ENCODE measurements around the gene NKAIN4.
A peak's percentile ranks its signal among the peaks of the same experiment; 100 is the strongest.

Gene NKAIN4

DNA sequence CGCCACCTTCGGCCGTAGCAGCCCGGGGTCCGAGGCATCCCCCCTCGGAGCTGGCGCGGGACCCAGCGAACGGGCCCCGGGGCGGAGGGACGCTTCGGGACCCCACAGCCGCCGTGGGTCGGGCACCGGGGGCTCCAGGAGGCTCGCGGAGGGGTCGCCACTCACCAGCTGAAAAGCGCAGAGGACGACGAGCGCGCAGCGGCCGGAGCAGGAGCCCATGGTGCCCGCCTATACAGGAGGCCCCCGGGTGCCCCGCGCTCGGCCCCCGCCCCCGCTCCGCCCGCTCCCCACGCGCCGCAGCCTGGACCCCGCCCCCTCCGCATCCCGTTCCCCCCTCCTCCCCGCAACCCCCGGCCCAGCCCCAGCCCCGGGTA, at the start of gene NKAIN4:
NKAIN4 (minus strand) TSS at position 232 of the 374 bp plus-strand sequence; CDS start at position 219, 13 bp downstream.
- no peak for DNase-seq (ENCODE audit: low read depth in 3 of 3)

DNA sequence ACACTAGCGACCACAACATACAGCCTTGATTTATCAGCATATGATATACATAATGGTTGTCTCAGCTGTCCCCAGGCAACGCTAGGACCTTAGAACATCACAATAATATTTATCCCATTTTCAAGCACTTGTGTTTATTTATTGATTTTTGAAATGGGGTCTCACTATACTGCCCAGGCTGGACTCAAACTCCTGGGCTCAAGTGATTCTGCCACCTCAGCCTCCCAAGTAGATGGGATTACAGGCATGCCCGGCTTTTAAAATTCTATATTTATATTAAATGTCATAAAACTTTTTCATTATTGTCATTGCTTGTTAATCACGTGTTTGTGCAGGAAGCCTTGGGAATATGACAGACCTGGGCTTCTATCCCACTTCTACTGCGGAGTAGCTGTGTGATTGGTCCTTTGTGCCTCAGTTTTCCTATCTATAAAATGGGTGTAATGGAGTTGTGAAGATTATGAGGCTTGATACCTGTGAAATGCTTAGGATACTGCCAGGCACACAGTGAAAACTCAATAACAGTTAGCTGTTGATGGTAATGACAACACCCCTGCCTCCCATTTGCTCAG, 48.9 kb upstream of the NKAIN4 start:
- DNase-seq (ENCODE audit: low read depth in 3 of 3), result no peak

GRCh38 chr20:63301671-63302070, 47.4 kb upstream of the NKAIN4 start:
- no peak for DNase-seq (ENCODE audit: low read depth in 3 of 3)

DNA sequence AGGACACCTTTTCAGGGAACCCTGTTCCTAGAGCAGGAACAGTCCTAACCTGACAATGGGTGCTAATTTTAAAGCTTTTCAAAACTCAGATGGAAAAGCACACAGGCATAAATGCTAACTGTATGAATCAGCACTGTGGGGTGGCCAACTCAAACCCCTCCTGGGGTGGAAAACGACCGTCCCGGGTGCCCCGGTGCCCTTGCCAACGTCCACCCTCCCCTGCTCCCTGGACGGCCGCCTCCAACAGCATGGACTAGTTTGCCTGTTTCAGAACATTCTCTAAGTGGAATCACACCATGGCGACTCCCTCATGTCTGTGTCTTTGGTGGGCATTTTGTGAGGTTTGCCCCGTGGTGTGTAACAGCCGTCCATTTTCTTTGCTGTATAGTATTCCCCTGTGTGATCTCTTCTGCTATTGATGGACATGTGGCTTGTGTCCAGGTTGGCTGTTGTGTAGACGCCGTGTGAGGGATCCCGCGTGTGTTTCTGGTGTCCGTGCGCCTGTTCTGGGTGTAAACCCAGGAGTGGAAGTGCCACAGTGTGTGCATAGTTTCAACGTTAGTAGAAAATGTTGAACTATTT, 44.6 kb upstream of the NKAIN4 start:
- DNase-seq (ENCODE audit: low read depth in 3 of 3), result no peak

GRCh38 chr20:63297796-63298572, 43.7 kb upstream of the NKAIN4 start:
- no peak for DNase-seq (ENCODE audit: low read depth in 3 of 3)

- no peak for DNase-seq (ENCODE audit: low read depth in 3 of 3)
Measured at GRCh38 chr20:63297371-63297781, 43.1 kb upstream of the NKAIN4 start.

DNA sequence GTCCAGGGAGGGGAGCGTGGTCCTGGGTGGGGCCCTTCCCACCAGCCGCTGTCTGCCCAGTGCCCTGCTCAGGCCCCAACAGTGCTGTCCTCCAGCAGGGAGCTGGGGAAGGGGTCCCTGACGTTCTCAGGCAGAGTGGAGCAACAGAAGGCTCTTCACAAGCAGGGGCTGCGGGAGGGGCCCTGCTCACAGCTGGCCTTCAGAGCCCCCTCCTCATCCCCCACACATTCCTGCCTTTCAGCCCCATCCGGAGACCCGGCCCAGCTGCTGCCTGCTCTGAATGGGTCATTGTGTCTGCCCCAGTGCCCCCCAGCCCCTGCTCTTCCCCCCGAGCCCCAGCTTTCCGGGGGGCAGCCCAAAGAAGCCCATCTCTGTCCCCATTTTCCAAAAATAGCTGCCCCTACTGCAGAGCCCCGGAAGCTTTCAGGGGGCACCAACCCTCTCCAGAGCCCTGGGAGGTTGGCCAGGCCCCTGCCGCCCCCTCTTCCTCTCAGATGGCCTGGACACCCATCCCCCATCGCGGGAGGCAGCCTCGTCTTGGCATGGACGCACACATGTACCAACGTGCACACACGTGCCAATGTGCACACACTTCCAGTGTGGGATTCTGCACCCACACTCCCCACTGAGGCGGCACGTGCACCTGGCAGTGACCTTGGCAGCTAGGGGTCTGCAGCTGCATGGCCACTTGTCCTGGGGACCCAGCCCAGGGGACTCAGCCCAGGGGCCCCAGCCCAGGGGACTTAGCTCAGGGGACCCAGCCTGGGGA, 42.5 kb upstream of the NKAIN4 start:
- DNase-seq (ENCODE audit: low read depth in 3 of 3), result no peak

GRCh38 chr20:63295846-63296245, 41.6 kb upstream of the NKAIN4 start:
- no peak for DNase-seq (ENCODE audit: low read depth in 3 of 3)

GRCh38 chr20:63295422-63295821, 41.2 kb upstream of the NKAIN4 start:
- DNase-seq (ENCODE audit: low read depth in 3 of 3), result no peak

DNA sequence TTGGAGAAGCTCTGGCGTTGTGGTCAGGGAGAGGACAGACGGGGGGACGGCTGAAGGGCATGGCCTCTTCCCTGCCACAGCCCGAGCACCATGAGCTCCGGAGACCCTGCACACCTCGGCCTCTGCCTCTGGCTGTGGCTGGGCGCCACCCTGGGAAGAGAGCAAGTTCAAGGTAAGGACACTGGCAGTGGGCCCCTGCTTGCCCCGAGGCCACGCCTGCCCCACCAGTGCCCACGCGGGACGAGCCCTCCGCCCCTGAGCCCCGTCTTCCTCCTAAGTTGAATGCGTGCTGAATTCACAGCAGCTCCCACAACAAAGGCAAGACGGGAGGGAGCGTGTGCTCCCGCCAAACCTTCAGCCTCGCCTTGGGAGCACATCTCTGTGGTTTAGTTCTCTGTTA, 40.8 kb upstream of the NKAIN4 start:
- DNase-seq (ENCODE audit: low read depth in 3 of 3), result no peak

DNA sequence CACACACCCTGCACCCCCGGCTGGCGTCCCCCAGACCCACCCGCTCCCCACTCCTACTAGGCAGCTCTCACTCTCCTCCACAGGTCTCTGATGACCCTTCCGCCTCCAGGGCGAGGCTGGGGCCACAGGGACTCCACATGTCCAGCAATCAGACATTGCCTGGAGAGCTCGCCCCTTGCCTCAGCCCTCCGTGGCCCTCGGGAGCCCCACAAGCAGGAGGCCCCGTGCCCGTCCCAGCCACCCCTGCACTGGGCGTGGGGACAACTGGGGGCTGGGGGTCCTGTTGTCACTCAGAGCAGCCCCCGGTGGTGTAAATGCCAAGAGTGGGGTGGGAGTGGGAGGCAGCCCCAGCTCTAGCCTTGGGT, 40.3 kb upstream of the NKAIN4 start:
- DNase-seq (ENCODE audit: low read depth in 3 of 3), result no peak

DNA sequence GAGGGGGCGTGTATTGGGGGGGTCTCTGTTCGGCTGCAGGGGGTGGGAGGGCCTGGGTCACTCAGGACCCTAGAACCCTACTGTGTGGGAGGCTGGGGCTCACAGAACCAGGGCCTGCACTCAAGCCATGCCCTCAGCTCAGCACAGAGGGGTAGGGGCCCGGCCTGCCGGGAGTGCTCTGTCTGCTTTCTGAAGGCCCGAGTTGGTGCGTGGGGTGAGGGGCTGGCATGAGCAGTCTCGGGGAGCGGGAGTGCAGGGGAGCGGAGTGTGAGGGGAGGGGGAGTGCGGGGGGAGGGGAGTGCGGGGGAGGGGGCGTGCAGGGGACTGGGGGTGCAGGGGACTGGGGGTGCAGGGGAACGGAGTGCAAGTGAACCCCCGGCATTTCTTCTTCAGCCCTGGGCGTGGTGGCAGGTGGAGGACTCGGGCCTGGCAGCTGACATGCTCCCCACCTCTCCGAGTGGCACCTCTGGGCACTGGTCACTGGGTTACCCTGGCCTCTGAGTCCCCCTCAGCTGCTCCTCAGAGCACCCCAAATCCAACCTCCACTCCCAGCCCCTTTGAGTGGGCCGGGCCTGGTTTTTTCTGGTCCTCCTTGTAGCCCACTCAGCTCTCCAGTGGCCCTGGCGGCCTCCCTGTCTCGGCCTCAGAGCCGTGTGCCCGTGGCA, 39.7 kb upstream of the NKAIN4 start:
- no peak for DNase-seq (ENCODE audit: low read depth in 3 of 3)

DNA sequence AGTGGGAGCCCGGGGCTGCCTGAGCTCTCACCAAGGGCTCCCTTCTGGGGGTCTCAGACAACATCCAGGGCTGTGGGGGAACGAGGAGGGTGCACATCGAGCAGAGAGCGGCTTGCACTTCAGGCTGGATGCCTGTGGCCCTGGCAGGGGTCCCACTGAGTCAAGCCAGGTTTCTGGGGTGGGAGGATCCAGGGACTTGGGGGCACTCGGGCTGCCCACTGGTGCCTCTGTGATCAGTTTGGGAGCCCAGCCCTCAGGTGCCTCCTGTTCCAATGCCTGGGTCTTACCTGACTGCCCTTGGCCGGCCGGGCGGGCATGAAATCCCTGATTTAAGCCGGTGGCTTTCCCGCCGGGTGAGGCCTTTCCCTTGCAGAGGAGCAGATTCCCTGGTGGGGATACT, 39.2 kb upstream of the NKAIN4 start:
- no peak for DNase-seq (ENCODE audit: low read depth in 3 of 3)

DNA sequence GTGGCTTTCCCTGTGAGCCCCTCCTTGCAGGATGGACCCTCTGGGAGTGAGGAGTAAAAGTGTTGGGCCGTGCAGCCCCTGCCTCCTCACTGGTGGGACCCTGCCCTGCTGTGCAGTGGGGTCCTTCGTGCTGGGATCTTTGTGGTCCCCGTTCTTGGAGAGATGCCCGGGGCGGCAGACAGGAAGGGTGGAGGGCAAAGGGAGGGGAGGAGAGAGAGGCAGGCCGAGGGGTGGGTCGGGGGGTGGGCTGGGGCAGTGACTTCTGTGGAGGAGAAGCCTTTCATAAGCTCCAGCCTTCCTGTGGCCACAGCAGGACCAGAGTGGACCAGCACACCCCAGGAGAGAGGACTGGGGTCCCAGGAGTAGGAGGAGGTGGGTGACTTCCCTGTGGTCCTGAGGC, 38.6 kb upstream of the NKAIN4 start, which contains the start of gene COL20A1:
COL20A1 (plus strand) TSS at position 283 of the 400 bp plus-strand sequence. CDS start 1,922 bp downstream, outside the sequence.
- DNase-seq (ENCODE audit: low read depth in 3 of 3), result no peak

- no peak for DNase-seq (ENCODE audit: low read depth in 3 of 3)
Measured at GRCh38 chr20:63292292-63292701, 38.0 kb upstream of the NKAIN4 start.

DNA sequence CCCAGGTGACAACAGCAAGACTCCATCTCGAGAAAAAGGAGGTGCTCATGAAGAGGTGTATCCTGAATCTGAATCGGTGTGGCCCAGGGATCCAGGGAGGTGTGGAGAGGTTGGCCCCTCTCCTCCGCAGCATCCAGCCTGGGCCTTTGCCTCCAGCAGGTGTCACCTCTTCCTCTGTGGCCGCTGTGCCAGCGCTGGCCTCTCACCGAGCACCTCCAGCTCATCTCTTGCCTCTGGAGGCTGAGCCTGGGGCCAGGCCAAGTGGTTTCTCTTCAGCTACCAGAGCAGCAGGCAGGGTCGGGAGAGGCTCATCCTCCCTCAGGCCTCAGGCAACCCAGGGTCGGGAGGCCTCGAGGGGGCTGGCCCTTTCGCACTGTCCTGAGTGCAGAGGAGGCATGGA, 37.5 kb upstream of the NKAIN4 start:
- DNase-seq (ENCODE audit: low read depth in 3 of 3), result no peak

DNA sequence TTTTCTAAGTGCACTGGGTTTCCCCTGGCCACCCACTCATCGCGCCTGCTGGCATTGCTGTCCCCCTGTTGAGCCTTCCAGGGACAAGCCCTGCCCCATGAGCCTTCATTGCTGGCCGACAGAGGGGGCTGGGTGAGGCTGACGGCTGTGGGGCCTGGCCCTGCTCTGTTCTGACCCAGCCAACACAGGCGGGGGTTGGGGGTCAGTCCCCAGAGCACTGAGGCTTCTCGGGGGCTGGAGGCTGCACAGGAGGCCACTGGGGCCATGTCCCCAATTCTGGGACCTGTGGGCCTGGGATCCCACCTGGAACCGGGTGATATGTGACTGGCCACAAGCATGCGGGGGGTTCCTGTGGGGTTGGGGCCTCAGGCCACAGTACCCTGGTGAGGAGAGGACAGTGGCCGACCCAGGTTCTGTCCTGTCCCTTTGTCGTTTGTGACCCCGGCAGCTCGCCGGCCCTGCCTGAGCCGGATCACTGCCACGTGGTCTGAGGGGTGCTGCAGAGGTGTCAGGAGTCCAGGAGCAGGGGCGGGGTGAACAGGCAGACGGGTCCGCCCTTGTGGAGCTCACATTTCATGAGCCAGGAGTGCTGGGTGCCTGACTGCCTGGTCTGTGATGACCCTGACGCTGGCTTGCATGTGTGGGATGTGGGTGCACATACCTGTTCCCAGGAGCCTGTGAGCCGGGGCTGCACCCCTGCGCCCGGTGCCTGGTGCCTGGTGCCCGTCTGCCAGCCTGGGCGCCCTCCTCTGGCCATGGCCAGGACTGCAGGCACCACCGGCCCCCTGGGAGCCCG, 36.6 kb upstream of the NKAIN4 start:
- DNase-seq (ENCODE audit: low read depth in 3 of 3), result peak; percentile 27 to 56 (median 28)

DNA sequence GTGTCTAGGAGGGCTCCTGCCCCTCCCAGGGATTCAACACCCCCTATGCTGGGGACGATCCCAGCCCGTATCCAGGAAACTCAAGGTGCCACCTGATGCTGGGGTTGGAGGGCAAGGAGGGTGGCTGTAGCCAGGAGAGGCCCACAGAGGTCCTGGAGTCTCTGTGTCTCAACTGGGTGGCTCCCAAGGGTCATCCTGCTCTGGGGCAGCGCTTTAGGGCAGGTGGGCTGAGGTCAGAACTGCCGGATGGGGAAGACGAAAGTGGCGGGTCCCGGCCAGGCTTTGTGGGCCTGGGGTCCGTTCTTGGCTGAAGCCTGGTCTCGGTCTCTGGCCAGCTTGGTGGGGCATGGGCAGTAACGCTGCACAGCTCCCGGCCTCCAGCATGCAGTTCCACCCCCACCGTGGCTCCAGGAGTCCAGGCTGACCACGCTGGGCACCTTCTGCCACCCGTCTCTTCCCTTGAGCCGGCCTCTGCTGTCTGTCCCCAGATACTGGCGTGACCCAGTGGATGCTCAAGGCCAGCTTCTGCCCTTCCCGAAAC, 35.9 kb upstream of the NKAIN4 start:
- DNase-seq (ENCODE audit: low read depth in 3 of 3), result no peak

DNA sequence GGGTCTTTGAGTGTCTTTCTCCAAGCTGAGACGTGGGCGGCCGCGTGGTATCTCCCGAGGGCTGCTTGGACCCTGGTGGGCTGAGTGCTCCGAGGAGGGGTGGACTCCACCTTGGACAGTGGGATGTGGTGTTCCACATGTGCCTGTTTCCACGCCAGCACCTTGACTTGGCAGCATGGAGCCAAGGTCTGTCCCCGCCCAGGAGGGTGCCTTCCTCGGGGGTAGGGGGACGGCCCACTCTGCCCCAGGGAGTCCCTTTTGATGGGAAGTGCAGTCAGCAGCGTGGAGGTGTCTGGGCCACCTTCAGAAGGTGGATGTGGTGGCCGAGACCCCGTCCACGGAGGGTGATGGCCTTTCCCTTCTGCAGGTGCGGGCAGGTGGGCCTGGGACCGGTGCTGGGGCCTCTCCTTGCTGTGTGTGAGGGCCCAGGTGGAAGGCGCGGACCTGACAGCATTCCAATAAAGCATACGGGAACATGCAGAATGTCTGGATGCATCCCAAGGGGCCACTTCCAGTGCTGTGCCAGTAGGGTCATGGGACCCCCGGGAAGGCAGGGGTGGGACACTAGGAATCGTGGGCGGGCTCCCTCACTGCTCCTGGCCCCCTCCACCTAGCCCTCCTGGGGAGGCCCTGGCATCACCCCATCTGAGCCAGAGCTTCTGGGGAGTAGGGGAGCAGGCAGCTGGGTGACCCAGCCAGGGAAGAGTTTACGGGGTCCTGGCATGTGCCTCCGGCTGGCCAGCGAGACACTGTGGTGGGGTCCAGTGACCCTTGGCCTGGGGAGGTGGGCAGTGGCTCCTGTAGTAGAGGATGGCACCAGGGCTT, 35.3 kb upstream of the NKAIN4 start:
- no peak for DNase-seq (ENCODE audit: low read depth in 3 of 3)
